OCI-LY7 (cell line): ENCODE results near the gene TMBIM1. TPM values are rescaled to one million over a fixed set of nuclear protein-coding genes. Genes with fewer than 3 reads are reported as not detected.

ENCODE experiments used
- BruUV-seq: library from RNA; stranded (reverse); fragments of 400-500 nt; replicated peaks from 2 replicates; lab custom pipeline; 2021; lab: Mats Ljungman, UMichigan
- CTCF ChIA-PET: fragments of 300-600 bp; sonication (Branson Sonifier 250); formaldehyde crosslinking; loops from one replicate; lab custom pipeline; 2022; ENCODE audit warnings: antibody characterized with exemption; ENCODE audit not compliant: unreplicated experiment; lab: Charles Lee
- POLR2A ChIA-PET: fragments of 300-600 bp; sonication (Branson Sonifier 250); formaldehyde crosslinking; loops from one replicate; lab custom pipeline; 2022; ENCODE audit warnings: antibody characterized with exemption; lab: Charles Lee
- DNase-seq: peaks from one replicate; pipeline ENCODE4 v3.0.0-alpha.2; 2015; ENCODE audit warnings: low spot score
- H2AFZ ChIP-seq: fragments of 200-600 bp; sonication (generic), shearing (Covaris generic); 2 replicates; pipeline ENCODE4 v1.6.1; 2014; ENCODE audit warnings: mild to moderate bottlenecking, antibody characterized with exemption, low read length, moderate library complexity
- H3K27ac ChIP-seq: fragments of 200-600 bp; sonication (generic); 2 replicates; pipeline ENCODE4 v1.5.1; 2014; ENCODE audit warnings: mixed run types, low read depth, mild to moderate bottlenecking, moderate library complexity, low read length, inconsistent platforms; ENCODE audit not compliant: poor library complexity, severe bottlenecking
- H3K36me3 ChIP-seq: fragments of 200-600 bp; sonication (generic); 2 replicates; pipeline ENCODE4 v1.6.1; 2014; ENCODE audit warnings: mild to moderate bottlenecking, antibody characterized with exemption, low read length, moderate library complexity, mixed read lengths; ENCODE audit not compliant: insufficient read depth
- H3K4me1 ChIP-seq: fragments of 200-600 bp; sonication (generic); 2 replicates; pipeline ENCODE4 v1.5.1; 2014; ENCODE audit warnings: mild to moderate bottlenecking, low read length; ENCODE audit not compliant: insufficient read depth, poor library complexity, severe bottlenecking
- H3K4me2 ChIP-seq: fragments of 200-600 bp; sonication (generic); 2 replicates; pipeline ENCODE4 v1.6.1; 2014; ENCODE audit warnings: mild to moderate bottlenecking, low read length
- H3K4me3 ChIP-seq: fragments of 200-600 bp; sonication (generic); 2 replicates; pipeline ENCODE4 v1.5.1; 2014; ENCODE audit warnings: mild to moderate bottlenecking, low read depth, low read length; ENCODE audit not compliant: poor library complexity, severe bottlenecking
- H3K79me2 ChIP-seq: fragments of 200-600 bp; sonication (generic); 2 replicates; pipeline ENCODE4 v1.6.1; 2016; ENCODE audit warnings: low read depth, mild to moderate bottlenecking, low read length, moderate library complexity, mixed read lengths; ENCODE audit not compliant: insufficient read depth
- H3K9me2 ChIP-seq: fragments of 200-600 bp; sonication (generic); 2 replicates; pipeline ENCODE4 v1.6.1; 2016; ENCODE audit warnings: mild to moderate bottlenecking, low read length, mixed read lengths; ENCODE audit not compliant: insufficient read depth
- H3K9me3 ChIP-seq: fragments of 200-600 bp; sonication (generic); 2 replicates; pipeline ENCODE4 v1.6.1; 2014; ENCODE audit warnings: mild to moderate bottlenecking, mixed run types, low read length, mixed read lengths
- H4K20me1 ChIP-seq: fragments of 200-600 bp; sonication (generic); 2 replicates; pipeline ENCODE4 v1.6.1; 2014; ENCODE audit warnings: mild to moderate bottlenecking, antibody characterized with exemption, low read length, moderate library complexity, mixed read lengths; ENCODE audit not compliant: insufficient read depth
- EZH2phosphoT487 ChIP-seq: fragments of 200-600 bp; sonication (generic); IDR thresholded peaks from 2 replicates; pipeline ENCODE4 v1.6.1; 2018; ENCODE audit warnings: low read depth, borderline replicate concordance, mild to moderate bottlenecking, mixed run types, antibody characterized with exemption, low read length, moderate library complexity, mixed read lengths
- intact Hi-C: fragments of 100-400 bp; cut with micrococcal nuclease; formaldehyde crosslinking; loops from one replicate; pipeline ENCODE4 v1.10.0; 2022; ENCODE audit not compliant: unreplicated experiment
- total RNA-seq, 2 experiments: library from RNA; depleted of rRNA in 1 of 2; stranded (reverse); fragments of >200 nt in 1 of 2; shearing (Covaris generic) in 1 of 2; gene quantifications; 2 replicates each; pipeline ENCODE4 v1.2.3, GENCODE V29; 2014 to 2022
- TF ChIP-seq, protein P1 (sequence below): fragments of 200-600 bp; sonication (generic); conservative IDR thresholded peaks from 2 replicates; pipeline ENCODE4 v1.5.1; 2014; ENCODE audit warnings: mild to moderate bottlenecking, antibody characterized with exemption, low read length, moderate library complexity, mixed read lengths

Gene TMBIM1
- total RNA-seq, 2 experiments from 2014 or later: 27.6 to 30.3 TPM

DNA sequence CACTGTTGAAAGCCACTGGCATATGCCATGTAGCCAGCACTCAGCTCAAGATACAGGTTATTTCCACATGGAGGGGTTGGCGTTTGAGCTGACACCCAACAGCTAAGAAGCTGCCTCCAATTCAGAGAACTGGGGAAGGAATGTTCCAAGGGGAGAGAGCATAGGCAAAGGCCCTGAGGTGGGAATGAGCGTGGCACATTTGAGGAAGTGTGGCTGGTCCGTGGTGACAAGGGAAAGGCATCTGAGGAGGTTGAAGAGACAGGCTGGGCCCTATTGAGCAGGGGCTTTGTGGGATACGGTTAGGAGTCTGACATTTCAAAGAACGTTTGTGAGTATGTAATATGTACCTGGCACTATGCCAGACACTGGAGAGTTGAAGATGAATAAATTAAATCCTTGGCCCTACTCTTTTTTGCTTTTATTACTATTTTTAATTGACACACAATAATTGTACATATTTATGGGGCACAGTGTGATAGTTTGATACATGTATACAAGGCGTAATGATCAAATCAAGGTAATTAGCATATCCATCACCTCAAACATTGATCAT is 27.6 kb upstream of the TMBIM1 start:
- no peak overlapping the region for H3K4me3 ChIP-seq
- no peaks in the 10 kb centered on the region for H3K9me3 ChIP-seq
- no TSS peak for BruUV-seq
- no peak overlapping the region for H3K27ac ChIP-seq
- no peak overlapping the region for H2AFZ ChIP-seq
- H3K36me3 ChIP-seq: no peaks in the 10 kb centered on the region
- no peak for TF ChIP-seq EZH2phosphoT487
- TF ChIP-seq, protein P1, sequence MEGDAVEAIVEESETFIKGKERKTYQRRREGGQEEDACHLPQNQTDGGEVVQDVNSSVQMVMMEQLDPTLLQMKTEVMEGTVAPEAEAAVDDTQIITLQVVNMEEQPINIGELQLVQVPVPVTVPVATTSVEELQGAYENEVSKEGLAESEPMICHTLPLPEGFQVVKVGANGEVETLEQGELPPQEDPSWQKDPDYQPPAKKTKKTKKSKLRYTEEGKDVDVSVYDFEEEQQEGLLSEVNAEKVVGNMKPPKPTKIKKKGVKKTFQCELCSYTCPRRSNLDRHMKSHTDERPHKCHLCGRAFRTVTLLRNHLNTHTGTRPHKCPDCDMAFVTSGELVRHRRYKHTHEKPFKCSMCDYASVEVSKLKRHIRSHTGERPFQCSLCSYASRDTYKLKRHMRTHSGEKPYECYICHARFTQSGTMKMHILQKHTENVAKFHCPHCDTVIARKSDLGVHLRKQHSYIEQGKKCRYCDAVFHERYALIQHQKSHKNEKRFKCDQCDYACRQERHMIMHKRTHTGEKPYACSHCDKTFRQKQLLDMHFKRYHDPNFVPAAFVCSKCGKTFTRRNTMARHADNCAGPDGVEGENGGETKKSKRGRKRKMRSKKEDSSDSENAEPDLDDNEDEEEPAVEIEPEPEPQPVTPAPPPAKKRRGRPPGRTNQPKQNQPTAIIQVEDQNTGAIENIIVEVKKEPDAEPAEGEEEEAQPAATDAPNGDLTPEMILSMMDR: no peak
- H3K4me2 ChIP-seq: peak overlapping the region; percentile 54; the same call in 1 of the 2 replicates
- H3K79me2 ChIP-seq: peaks cover 12% of the 10 kb centered on the region; the same call in 1 of the 2 replicates
- H3K9me2 ChIP-seq: no peaks in the 10 kb centered on the region
- no peaks in the 10 kb centered on the region for H4K20me1 ChIP-seq
- intact Hi-C loops: no loop called here
- ChIA-PET POLR2A (interaction anchor here (0.7 to 1.5 kb wide), 3 partner anchors 11 to 61 kb away, joined by 6 read pairs; no protein-coding TSS in a partner anchor), CTCF (no interaction called here)
- H3K4me1 ChIP-seq: peaks cover 58% of the 10 kb centered on the region
- no peak for DNase-seq

DNA sequence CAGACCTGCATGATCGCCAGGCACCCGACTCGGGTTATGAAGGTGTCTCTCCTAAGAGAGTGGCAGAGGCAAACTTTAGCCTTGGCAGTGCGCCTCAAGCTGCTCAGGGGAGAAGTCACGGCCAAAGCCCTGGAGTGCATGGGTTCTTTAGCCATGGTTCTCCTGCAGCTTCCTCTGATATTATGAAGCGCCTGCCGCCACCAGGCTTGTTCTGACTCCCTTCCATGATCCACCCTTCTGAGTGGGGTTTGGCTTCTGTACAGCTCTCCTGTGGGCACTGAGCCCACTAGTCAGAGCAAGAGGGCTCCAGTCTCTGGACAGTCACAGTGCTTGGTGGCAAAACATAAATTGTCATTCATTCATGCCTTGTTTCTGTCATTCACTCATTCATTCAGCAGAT is 25.9 kb upstream of the TMBIM1 start:
- TF ChIP-seq, protein P1: no peak
- no peak for TF ChIP-seq EZH2phosphoT487
- DNase-seq: no peak
- Histone ChIP-seq H3K9me3 (no peaks in the 10 kb centered on the region), H2AFZ (no peak overlapping the region), H3K79me2 (no peaks in the 10 kb centered on the region), H3K4me3 (no peak overlapping the region), H3K4me1 (peaks cover 47% of the 10 kb centered on the region), H3K4me2 (no peak overlapping the region), H3K27ac (no peak overlapping the region), H4K20me1 (no peaks in the 10 kb centered on the region), H3K9me2 (no peaks in the 10 kb centered on the region), H3K36me3 (no peaks in the 10 kb centered on the region)
- no TSS peak for BruUV-seq
- ChIA-PET CTCF (no interaction called here), POLR2A (interaction anchor here (2.0 kb wide), 1 partner anchor 17 kb away, joined by 11 read pairs; no protein-coding TSS in a partner anchor)
- intact Hi-C loops: no loop called here

DNA sequence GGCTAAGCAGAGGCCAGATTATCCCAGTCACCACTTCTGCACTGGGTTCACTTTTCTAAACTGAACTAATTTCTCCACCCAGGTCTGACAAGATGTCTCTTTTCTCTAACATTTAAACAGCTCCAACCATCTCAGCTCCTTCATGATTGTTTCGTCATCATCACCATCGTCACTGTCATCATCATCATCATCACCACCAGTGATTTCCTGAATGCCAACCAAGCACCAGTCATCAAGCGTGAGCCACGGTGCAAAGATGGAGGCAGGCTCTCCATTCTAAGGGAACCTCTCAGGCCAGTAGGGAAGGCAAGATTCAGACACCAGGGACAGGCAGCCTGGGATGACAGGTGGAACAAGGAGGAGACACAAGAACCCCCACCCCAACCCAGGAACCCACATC is 25.5 kb upstream of the TMBIM1 start:
- H3K4me2 ChIP-seq: no peak overlapping the region

More for the DNA sequence above, 25.5 kb upstream of the TMBIM1 start:
- peaks cover 46% of the 10 kb centered on the region for H3K4me1 ChIP-seq
- H3K27ac ChIP-seq: no peak overlapping the region
- intact Hi-C loops: no loop called here
- H3K36me3 ChIP-seq: no peaks in the 10 kb centered on the region
- no peak overlapping the region for H2AFZ ChIP-seq
- BruUV-seq: no TSS peak
- POLR2A ChIA-PET: interaction anchor here (2.0 kb wide), 1 partner anchor 17 kb away, joined by 11 read pairs; no protein-coding TSS in a partner anchor
- H3K9me3 ChIP-seq: no peaks in the 10 kb centered on the region
- TF ChIP-seq EZH2phosphoT487: no peak
- H3K79me2 ChIP-seq: no peaks in the 10 kb centered on the region
- DNase-seq: no peak
- no peaks in the 10 kb centered on the region for H4K20me1 ChIP-seq
- no peak overlapping the region for H3K4me3 ChIP-seq
- H3K9me2 ChIP-seq: no peaks in the 10 kb centered on the region
- CTCF ChIA-PET: no interaction called here
